ENCODE data around the gene FASTKD3.
A peak's percentile ranks its signal among the peaks of the same experiment; 100 is the strongest.

FASTKD3 gene

DNA sequence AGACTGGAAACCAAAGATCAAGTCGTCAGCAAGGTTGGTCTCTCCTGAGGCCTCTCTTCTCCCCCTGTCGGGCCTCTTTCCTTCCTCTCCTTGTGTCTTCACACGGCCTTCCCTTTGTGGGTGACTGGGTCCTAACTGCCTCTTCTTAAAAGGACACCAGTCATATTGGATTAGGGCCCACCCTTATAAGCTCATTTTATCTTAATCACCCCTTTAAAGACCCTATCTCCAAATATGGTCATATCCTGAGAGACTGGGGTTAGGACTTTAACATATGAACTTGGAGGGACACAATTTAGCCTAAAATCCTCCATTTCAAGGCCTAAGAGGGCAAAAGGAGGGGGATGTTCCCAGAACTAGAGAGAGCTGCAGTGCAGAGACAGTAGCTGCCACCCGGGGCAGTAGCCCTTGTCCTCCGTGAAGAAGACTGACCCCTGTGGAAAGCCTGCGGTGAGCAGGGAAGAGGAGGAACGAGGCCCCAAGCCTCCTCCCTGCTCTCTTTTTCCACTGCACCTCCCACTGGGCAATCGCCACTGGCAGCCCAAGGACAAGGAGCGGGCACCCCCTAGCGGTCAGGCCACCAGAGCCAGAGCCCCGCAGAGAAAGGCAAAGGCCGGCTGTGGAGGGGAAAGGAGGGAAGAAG, 52.8 kb downstream of the FASTKD3 start:
- Histone ChIP-seq H4K20me1 (ENCODE audit: insufficient read depth, low read length) (no peaks in the 10 kb centered on the region), H3K36me3 (ENCODE audit: insufficient read depth, low read length) (no peaks in the 10 kb centered on the region), H3K9me3 (ENCODE audit: low read length) (no peaks in the 10 kb centered on the region), H3K27ac (ENCODE audit: low read depth, low read length, poor library complexity, severe bottlenecking) (no peak overlapping the region), H3K4me2 (ENCODE audit: low read length) (no peak overlapping the region), H3K9ac (ENCODE audit: low read length) (no peak overlapping the region), H3K4me3 (ENCODE audit: low read depth, low read length, poor library complexity, severe bottlenecking) (no peak overlapping the region), H3F3A (ENCODE audit: insufficient read depth, low read length) (no peaks in the 10 kb centered on the region), H3K9me2 (ENCODE audit: low read depth, low read length) (no peaks in the 10 kb centered on the region), H3K27me3 (ENCODE audit: insufficient read depth, low read length) (no peaks in the 10 kb centered on the region), H3K79me2 (ENCODE audit: insufficient read depth, low read length) (no peaks in the 10 kb centered on the region), H2AFZ (ENCODE audit: low read length) (no peak overlapping the region), H3K4me1 (ENCODE audit: insufficient read depth, low read length, severe bottlenecking) (no peaks in the 10 kb centered on the region)
- TF ChIP-seq, protein P1, sequence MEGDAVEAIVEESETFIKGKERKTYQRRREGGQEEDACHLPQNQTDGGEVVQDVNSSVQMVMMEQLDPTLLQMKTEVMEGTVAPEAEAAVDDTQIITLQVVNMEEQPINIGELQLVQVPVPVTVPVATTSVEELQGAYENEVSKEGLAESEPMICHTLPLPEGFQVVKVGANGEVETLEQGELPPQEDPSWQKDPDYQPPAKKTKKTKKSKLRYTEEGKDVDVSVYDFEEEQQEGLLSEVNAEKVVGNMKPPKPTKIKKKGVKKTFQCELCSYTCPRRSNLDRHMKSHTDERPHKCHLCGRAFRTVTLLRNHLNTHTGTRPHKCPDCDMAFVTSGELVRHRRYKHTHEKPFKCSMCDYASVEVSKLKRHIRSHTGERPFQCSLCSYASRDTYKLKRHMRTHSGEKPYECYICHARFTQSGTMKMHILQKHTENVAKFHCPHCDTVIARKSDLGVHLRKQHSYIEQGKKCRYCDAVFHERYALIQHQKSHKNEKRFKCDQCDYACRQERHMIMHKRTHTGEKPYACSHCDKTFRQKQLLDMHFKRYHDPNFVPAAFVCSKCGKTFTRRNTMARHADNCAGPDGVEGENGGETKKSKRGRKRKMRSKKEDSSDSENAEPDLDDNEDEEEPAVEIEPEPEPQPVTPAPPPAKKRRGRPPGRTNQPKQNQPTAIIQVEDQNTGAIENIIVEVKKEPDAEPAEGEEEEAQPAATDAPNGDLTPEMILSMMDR (IDR thresholded peaks at IDR 0.05; ENCODE audit: low read length) = peak; percentile 95
- no peak for TF ChIP-seq EZH2 (IDR thresholded peaks at IDR 0.05; ENCODE audit: borderline replicate concordance, low read length)

DNA sequence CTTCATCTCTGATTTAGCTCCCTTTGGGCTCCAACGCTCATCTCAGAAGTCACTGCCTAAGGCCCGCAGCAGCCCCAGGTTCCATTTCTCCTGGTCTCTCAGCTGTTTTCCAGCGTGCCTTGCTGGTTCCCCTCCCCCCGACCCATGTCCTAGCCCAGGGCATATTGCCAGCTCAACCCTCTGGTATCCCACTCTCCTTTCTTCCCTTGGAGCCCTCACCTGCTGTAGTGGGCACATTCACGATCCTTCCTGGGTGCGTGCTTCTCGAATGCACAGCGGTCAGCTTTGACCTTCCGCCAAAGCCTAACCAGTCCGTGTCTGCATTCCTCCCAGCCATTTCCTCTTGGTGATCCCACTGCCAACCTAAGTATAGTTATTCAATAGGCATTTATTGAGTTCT, 54.0 kb downstream of the FASTKD3 start:
- no peaks in the 10 kb centered on the region for H3K27me3 ChIP-seq (ENCODE audit: insufficient read depth, low read length)
- no peak for TF ChIP-seq EZH2 (IDR thresholded peaks at IDR 0.05; ENCODE audit: borderline replicate concordance, low read length)
- TF ChIP-seq, protein P1 (IDR thresholded peaks at IDR 0.05; ENCODE audit: low read length) = no peak
- H4K20me1 ChIP-seq (ENCODE audit: insufficient read depth, low read length) = no peaks in the 10 kb centered on the region
- no peaks in the 10 kb centered on the region for H3K4me1 ChIP-seq (ENCODE audit: insufficient read depth, low read length, severe bottlenecking)
- no peak overlapping the region for H2AFZ ChIP-seq (ENCODE audit: low read length)
- H3K9ac ChIP-seq (ENCODE audit: low read length) = no peak overlapping the region
- H3K9me3 ChIP-seq (ENCODE audit: low read length) = no peaks in the 10 kb centered on the region
- H3K4me2 ChIP-seq (ENCODE audit: low read length) = no peak overlapping the region
- no peak overlapping the region for H3K4me3 ChIP-seq (ENCODE audit: low read depth, low read length, poor library complexity, severe bottlenecking)
- no peaks in the 10 kb centered on the region for H3K9me2 ChIP-seq (ENCODE audit: low read depth, low read length)
- H3F3A ChIP-seq (ENCODE audit: insufficient read depth, low read length) = no peaks in the 10 kb centered on the region
- no peaks in the 10 kb centered on the region for H3K36me3 ChIP-seq (ENCODE audit: insufficient read depth, low read length)
- no peak overlapping the region for H3K27ac ChIP-seq (ENCODE audit: low read depth, low read length, poor library complexity, severe bottlenecking)
- no peaks in the 10 kb centered on the region for H3K79me2 ChIP-seq (ENCODE audit: insufficient read depth, low read length)

DNA sequence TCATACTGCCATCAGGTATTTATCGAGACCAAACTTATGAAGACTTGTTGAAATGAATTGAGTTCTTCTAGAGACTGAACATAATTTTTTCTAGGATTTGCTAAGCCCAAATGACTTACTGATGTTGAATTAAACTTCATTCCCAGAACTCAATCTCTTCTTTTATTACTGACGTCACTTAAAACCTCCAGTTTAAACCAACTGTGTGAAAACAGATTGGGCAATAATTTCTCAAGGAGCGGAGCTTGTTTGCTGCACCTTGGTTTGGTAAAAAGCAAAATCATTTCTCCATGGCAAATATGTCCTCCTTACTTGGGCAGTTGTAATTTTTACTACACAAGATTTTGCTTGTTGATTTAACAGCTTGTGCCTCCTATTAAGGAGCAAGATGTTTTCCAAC, 55.3 kb downstream of the FASTKD3 start:
- Histone ChIP-seq H3F3A (ENCODE audit: insufficient read depth, low read length) (no peaks in the 10 kb centered on the region), H3K36me3 (ENCODE audit: insufficient read depth, low read length) (no peaks in the 10 kb centered on the region), H3K4me2 (ENCODE audit: low read length) (no peak overlapping the region), H3K9ac (ENCODE audit: low read length) (no peak overlapping the region), H3K4me1 (ENCODE audit: insufficient read depth, low read length, severe bottlenecking) (no peaks in the 10 kb centered on the region), H3K27ac (ENCODE audit: low read depth, low read length, poor library complexity, severe bottlenecking) (no peak overlapping the region), H3K79me2 (ENCODE audit: insufficient read depth, low read length) (no peaks in the 10 kb centered on the region), H4K20me1 (ENCODE audit: insufficient read depth, low read length) (no peaks in the 10 kb centered on the region), H2AFZ (ENCODE audit: low read length) (no peak overlapping the region), H3K9me3 (ENCODE audit: low read length) (no peaks in the 10 kb centered on the region), H3K4me3 (ENCODE audit: low read depth, low read length, poor library complexity, severe bottlenecking) (no peak overlapping the region), H3K27me3 (ENCODE audit: insufficient read depth, low read length) (no peaks in the 10 kb centered on the region), H3K9me2 (ENCODE audit: low read depth, low read length) (no peaks in the 10 kb centered on the region)
- TF ChIP-seq EZH2 (IDR thresholded peaks at IDR 0.05; ENCODE audit: borderline replicate concordance, low read length) = no peak

DNA sequence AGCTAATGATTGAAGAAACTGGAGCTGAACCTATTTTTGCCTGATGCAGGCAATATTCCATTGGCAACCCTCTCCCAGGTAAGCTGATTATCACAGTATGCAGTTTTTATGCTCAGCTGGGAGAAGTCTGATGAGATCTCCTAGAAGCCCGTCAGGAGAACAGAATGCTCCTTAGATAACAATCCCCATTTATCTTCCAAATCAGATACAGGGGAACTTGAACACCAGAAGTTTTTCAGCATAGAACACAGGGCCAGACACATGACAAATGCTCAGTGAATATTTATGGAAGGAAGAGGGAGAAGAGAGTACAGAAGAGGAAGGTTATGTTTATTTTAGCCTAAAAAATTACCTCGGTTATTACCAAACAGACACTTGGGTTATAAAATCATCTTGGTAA, 55.8 kb downstream of the FASTKD3 start:
- Histone ChIP-seq H3F3A (ENCODE audit: insufficient read depth, low read length) (no peaks in the 10 kb centered on the region), H3K36me3 (ENCODE audit: insufficient read depth, low read length) (no peaks in the 10 kb centered on the region), H3K9me3 (ENCODE audit: low read length) (no peaks in the 10 kb centered on the region), H3K4me3 (ENCODE audit: low read depth, low read length, poor library complexity, severe bottlenecking) (no peak overlapping the region), H3K9ac (ENCODE audit: low read length) (no peak overlapping the region), H2AFZ (ENCODE audit: low read length) (no peak overlapping the region), H3K27ac (ENCODE audit: low read depth, low read length, poor library complexity, severe bottlenecking) (no peak overlapping the region), H4K20me1 (ENCODE audit: insufficient read depth, low read length) (no peaks in the 10 kb centered on the region), H3K9me2 (ENCODE audit: low read depth, low read length) (no peaks in the 10 kb centered on the region), H3K79me2 (ENCODE audit: insufficient read depth, low read length) (no peaks in the 10 kb centered on the region), H3K4me1 (ENCODE audit: insufficient read depth, low read length, severe bottlenecking) (no peaks in the 10 kb centered on the region), H3K27me3 (ENCODE audit: insufficient read depth, low read length) (no peaks in the 10 kb centered on the region), H3K4me2 (ENCODE audit: low read length) (no peak overlapping the region)
- TF ChIP-seq, protein P1 (IDR thresholded peaks at IDR 0.05; ENCODE audit: low read length) = no peak
- no peak for TF ChIP-seq EZH2 (IDR thresholded peaks at IDR 0.05; ENCODE audit: borderline replicate concordance, low read length)
